Measurements from ENCODE around the gene SLC13A3.

Gene SLC13A3

GRCh38 chr20:46562373-46563169 is 88.7 kb downstream of the SLC13A3 start:
- peak; percentile 86 for TF ChIP-seq CTCF (IDR thresholded peaks at IDR 0.05; ENCODE audit: low read depth, low read length, missing control alignments)
- no peak overlapping the region for H3K4me3 ChIP-seq (ENCODE audit: low read depth, low read length)
- DNase-seq (ENCODE audit: low read depth), result peak; percentile 5
- in situ Hi-C loops (cut with HindIII; ENCODE audit: low sequenced_read_pairs), result no loop called here

GRCh38 chr20:46562009-46562372 is 89.3 kb downstream of the SLC13A3 start:
- no peak for TF ChIP-seq CTCF (IDR thresholded peaks at IDR 0.05; ENCODE audit: low read depth, low read length, missing control alignments)
- in situ Hi-C loops (cut with HindIII; ENCODE audit: low sequenced_read_pairs), result no loop called here
- DNase-seq (ENCODE audit: low read depth), result no peak
- H3K4me3 ChIP-seq (ENCODE audit: low read depth, low read length), result no peak overlapping the region

GRCh38 chr20:46559685-46560440 is 91.4 kb downstream of the SLC13A3 start:
- no peak for DNase-seq (ENCODE audit: low read depth)
- H3K4me3 ChIP-seq (ENCODE audit: low read depth, low read length), result no peak overlapping the region
- in situ Hi-C loops (cut with HindIII; ENCODE audit: low sequenced_read_pairs), result no loop called here
- TF ChIP-seq CTCF (IDR thresholded peaks at IDR 0.05; ENCODE audit: low read depth, low read length, missing control alignments), result peak; percentile 3

GRCh38 chr20:46559001-46559400 is 92.3 kb downstream of the SLC13A3 start:
- in situ Hi-C loops (cut with HindIII; ENCODE audit: low sequenced_read_pairs), result no loop called here
- H3K4me3 ChIP-seq (ENCODE audit: low read depth, low read length), result no peak overlapping the region
- DNase-seq (ENCODE audit: low read depth), result no peak
- TF ChIP-seq CTCF (IDR thresholded peaks at IDR 0.05; ENCODE audit: low read depth, low read length, missing control alignments), result no peak

GRCh38 chr20:46558511-46558959 is 92.7 kb downstream of the SLC13A3 start:
- in situ Hi-C loops (cut with HindIII; ENCODE audit: low sequenced_read_pairs), result no loop called here

More at GRCh38 chr20:46558511-46558959, 92.7 kb downstream of the SLC13A3 start:
- peak; percentile 15 for DNase-seq (ENCODE audit: low read depth)
- no peak overlapping the region for H3K4me3 ChIP-seq (ENCODE audit: low read depth, low read length)
- no peak for TF ChIP-seq CTCF (IDR thresholded peaks at IDR 0.05; ENCODE audit: low read depth, low read length, missing control alignments)

All from astrocyte of the cerebellum (primary cell).